MM.1S (cell line): ENCODE results near the gene HRH2.

Experiments
- DNase-seq: peaks from one replicate; pipeline ENCODE4 v3.0.0-alpha.2; 2015
- H2AFZ ChIP-seq: fragments of 300-600 bp; sonication (generic); 2 replicates; pipeline ENCODE4 v1.6.0; 2016; ENCODE audit warnings: antibody characterized with exemption, low read length
- H3F3A ChIP-seq: fragments of 300-600 bp; sonication (generic); 2 replicates; pipeline ENCODE4 v1.6.1; 2016; ENCODE audit warnings: mild to moderate bottlenecking, antibody characterized with exemption, low read length, moderate library complexity, mixed read lengths; ENCODE audit not compliant: insufficient read depth
- H3K27ac ChIP-seq: fragments of 300-600 bp; sonication (generic); 2 replicates; pipeline ENCODE4 v1.5.1; 2016; ENCODE audit warnings: mild to moderate bottlenecking, low read length
- H3K27me3 ChIP-seq: fragments of 300-600 bp; sonication (generic); replicated peaks from 2 replicates; pipeline ENCODE4 v1.6.0; 2016; ENCODE audit warnings: low read length; ENCODE audit not compliant: insufficient read depth
- H3K36me3 ChIP-seq: fragments of 300-600 bp; sonication (generic); replicated peaks from 2 replicates; pipeline ENCODE4 v1.6.1; 2016; ENCODE audit warnings: mild to moderate bottlenecking, low read length, mixed read lengths; ENCODE audit not compliant: insufficient read depth
- H3K4me1 ChIP-seq: fragments of 300-600 bp; sonication (generic); 2 replicates; pipeline ENCODE4 v1.6.1; 2016; ENCODE audit warnings: low read length, mixed read lengths
- H3K4me2 ChIP-seq: fragments of 300-600 bp; sonication (generic); 2 replicates; pipeline ENCODE4 v1.6.0; 2016; ENCODE audit warnings: low read depth, low read length
- H3K4me3 ChIP-seq: fragments of 300-600 bp; sonication (generic); 2 replicates; pipeline ENCODE4 v1.5.1; 2016; ENCODE audit warnings: low read length, mixed read lengths
- H3K79me2 ChIP-seq: fragments of 300-600 bp; sonication (generic); 2 replicates; pipeline ENCODE4 v1.6.1; 2016; ENCODE audit warnings: mixed run types, low read length, mixed read lengths
- H3K9ac ChIP-seq: fragments of 300-600 bp; sonication (generic); 2 replicates; pipeline ENCODE4 v1.6.1; 2016; ENCODE audit warnings: low read length, mixed read lengths
- H3K9me2 ChIP-seq: fragments of 300-600 bp; sonication (generic); replicated peaks from 2 replicates; pipeline ENCODE4 v1.6.1; 2016; ENCODE audit warnings: mild to moderate bottlenecking, low read length, mixed read lengths; ENCODE audit not compliant: insufficient read depth
- H3K9me3 ChIP-seq: fragments of 300-600 bp; sonication (generic); replicated peaks from 2 replicates; pipeline ENCODE4 v1.6.1; 2016; ENCODE audit warnings: mild to moderate bottlenecking, low read length, mixed read lengths; ENCODE audit not compliant: insufficient read depth
- H4K20me1 ChIP-seq: fragments of 300-600 bp; sonication (generic); 2 replicates; pipeline ENCODE4 v1.6.1; 2016; ENCODE audit warnings: mild to moderate bottlenecking, low read length, moderate library complexity, mixed read lengths; ENCODE audit not compliant: insufficient read depth
- EZH2 ChIP-seq: fragments of 300-600 bp; sonication (generic); optimal IDR thresholded peaks from 2 replicates; pipeline ENCODE3; 2017; ENCODE audit warnings: low read depth, mild to moderate bottlenecking, antibody characterized with exemption, low read length, mixed read lengths
- EZH2phosphoT487 ChIP-seq: fragments of 300-600 bp; sonication (generic); IDR thresholded peaks from 2 replicates; pipeline ENCODE4 v1.6.1; 2018; ENCODE audit warnings: antibody characterized with exemption, low read length
- TF ChIP-seq, protein P1 (sequence below): fragments of 300-600 bp; sonication (generic); IDR thresholded peaks from 2 replicates; pipeline ENCODE4 v1.5.1; 2016; ENCODE audit warnings: antibody characterized with exemption, low read length, mixed read lengths

The HRH2 gene

DNA sequence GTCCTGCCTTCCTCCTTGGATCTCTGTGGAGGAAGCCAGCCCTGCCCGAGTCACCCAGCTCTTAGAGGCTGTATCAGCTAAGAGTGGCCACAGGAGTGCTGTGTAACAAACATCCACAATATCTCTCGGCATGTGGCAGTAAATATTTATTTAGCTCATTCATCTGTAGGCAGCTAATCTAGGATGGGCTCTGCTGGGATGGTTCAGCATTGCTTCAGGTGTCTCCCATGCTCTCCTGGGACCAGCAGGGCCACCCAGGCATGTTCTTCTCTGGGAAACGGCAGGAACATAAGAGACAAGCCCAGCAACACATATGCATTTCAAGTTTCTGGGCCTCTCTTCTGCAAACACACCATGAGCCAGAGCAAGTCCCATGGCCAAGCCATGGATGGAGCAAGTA lies 56.1 kb downstream of the HRH2 start:
- no peak for DNase-seq
- no peaks in the 10 kb centered on the region; the same call in 1 of the 2 replicates for H3K36me3 ChIP-seq
- H3K4me1 ChIP-seq: peaks cover 8% of the 10 kb centered on the region
- H3K27ac ChIP-seq: no peak overlapping the region
- no peaks in the 10 kb centered on the region for H3K79me2 ChIP-seq
- H2AFZ ChIP-seq: no peak overlapping the region
- peaks cover under 1% of the 10 kb centered on the region; the same call in 1 of the 2 replicates for H3F3A ChIP-seq
- H3K9me2 ChIP-seq: no peaks in the 10 kb centered on the region
- no peaks in the 10 kb centered on the region for H4K20me1 ChIP-seq
- no peaks in the 10 kb centered on the region for H3K9me3 ChIP-seq
- no peaks in the 10 kb centered on the region for H3K27me3 ChIP-seq
- H3K4me3 ChIP-seq: no peak overlapping the region
- no peak overlapping the region for H3K9ac ChIP-seq
- no peak overlapping the region for H3K4me2 ChIP-seq
- no peak for TF ChIP-seq EZH2phosphoT487
- TF ChIP-seq EZH2: no peak
- TF ChIP-seq, protein P1, sequence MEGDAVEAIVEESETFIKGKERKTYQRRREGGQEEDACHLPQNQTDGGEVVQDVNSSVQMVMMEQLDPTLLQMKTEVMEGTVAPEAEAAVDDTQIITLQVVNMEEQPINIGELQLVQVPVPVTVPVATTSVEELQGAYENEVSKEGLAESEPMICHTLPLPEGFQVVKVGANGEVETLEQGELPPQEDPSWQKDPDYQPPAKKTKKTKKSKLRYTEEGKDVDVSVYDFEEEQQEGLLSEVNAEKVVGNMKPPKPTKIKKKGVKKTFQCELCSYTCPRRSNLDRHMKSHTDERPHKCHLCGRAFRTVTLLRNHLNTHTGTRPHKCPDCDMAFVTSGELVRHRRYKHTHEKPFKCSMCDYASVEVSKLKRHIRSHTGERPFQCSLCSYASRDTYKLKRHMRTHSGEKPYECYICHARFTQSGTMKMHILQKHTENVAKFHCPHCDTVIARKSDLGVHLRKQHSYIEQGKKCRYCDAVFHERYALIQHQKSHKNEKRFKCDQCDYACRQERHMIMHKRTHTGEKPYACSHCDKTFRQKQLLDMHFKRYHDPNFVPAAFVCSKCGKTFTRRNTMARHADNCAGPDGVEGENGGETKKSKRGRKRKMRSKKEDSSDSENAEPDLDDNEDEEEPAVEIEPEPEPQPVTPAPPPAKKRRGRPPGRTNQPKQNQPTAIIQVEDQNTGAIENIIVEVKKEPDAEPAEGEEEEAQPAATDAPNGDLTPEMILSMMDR: no peak

DNA sequence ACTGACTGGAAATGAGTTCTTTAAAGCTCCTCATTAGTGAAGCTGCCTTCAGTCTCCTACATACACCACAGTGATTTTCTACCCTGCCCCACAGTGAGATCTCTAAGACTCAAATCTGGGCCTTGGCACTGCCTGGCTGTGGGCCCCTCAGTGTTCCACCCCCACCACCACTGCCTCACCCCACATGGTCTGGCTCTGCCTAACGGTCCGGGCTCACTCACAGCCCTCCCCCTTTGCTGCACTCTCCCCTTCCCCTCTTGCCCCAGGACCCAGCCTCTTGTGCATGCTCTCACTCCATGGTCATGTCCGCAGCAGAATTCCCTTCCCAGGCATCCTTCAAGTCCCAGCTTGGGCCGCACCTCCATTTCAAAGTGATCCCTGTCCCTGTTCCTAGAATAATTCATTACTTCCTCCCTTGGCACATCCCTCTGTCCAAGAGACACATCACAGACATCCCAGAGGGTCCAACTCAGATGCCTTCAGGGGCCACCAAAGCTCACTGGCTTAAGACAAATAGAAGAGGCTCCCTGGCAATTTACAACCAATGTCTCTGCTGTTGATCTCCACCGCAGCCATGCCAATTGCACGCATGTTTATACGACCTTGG lies 56.7 kb downstream of the HRH2 start:
- Histone ChIP-seq H3K79me2 (no peaks in the 10 kb centered on the region), H2AFZ (no peak overlapping the region), H3K36me3 (no peaks in the 10 kb centered on the region; the same call in 1 of the 2 replicates), H3K27me3 (no peaks in the 10 kb centered on the region), H3K4me3 (no peak overlapping the region), H3K9ac (no peak overlapping the region), H3K4me2 (no peak overlapping the region), H3F3A (no peaks in the 10 kb centered on the region), H3K27ac (no peak overlapping the region), H3K4me1 (peaks cover 5% of the 10 kb centered on the region), H4K20me1 (no peaks in the 10 kb centered on the region), H3K9me3 (no peaks in the 10 kb centered on the region), H3K9me2 (no peaks in the 10 kb centered on the region)
- TF ChIP-seq, protein P1: no peak
- no peak for TF ChIP-seq EZH2
- no peak for TF ChIP-seq EZH2phosphoT487
- no peak for DNase-seq

DNA sequence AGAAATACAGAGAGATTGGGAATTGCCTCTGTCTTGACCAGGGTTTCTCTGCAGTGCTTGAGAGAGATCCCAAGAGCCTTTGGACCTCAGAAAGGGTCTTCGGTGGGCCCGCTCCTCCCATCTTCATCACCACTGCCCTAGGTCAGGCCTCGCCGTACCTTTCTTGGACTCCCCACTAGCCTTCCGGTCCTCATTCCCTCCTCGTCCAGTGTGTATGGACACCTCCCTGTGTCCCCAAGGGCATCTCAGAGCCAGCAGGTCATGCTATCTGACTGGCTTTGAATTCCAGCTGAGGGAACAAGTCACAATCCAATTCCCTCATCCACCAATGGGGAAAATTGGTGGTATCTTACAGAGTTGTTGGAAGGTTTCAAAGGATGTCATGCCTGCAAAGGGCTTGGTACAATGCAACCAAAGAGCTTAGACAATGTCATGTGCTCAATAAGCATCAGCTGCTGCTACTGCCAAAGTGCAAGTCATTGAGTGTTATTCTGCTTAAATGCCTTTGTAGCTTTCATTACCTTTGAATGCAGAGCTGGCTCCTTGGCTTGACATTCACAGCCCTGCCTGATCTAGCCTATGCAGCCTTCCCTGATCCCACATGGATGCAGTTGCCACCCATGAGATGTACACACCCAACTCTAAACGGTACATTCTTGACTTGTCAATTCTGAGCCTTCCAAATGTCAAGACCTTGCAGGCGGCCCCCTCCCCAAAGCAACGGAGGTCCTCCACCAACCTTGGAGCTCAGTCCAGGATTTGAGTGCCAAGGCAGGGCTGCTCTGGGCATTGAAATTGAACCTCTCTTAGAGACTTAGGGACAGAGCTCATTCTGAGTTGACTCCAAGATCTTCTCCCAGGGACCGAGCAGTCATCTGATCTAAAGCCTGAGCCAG lies 58.0 kb downstream of the HRH2 start:
- no peak overlapping the region for H3K27ac ChIP-seq
- no peak overlapping the region for H3K9ac ChIP-seq
- H3K4me2 ChIP-seq: no peak overlapping the region
- H3F3A ChIP-seq: no peaks in the 10 kb centered on the region
- no peaks in the 10 kb centered on the region for H3K9me2 ChIP-seq
- DNase-seq: no peak
- no peak overlapping the region for H3K4me3 ChIP-seq
- H3K36me3 ChIP-seq: no peaks in the 10 kb centered on the region
- H3K4me1 ChIP-seq: no peaks in the 10 kb centered on the region
- H3K27me3 ChIP-seq: no peaks in the 10 kb centered on the region
- no peaks in the 10 kb centered on the region for H3K79me2 ChIP-seq
- no peak overlapping the region for H2AFZ ChIP-seq
- no peaks in the 10 kb centered on the region for H4K20me1 ChIP-seq
- TF ChIP-seq, protein P1: no peak
- TF ChIP-seq EZH2 (no peak), EZH2phosphoT487 (no peak)
- H3K9me3 ChIP-seq: no peaks in the 10 kb centered on the region
